Suprapubic skin (tissue), 4 donors: ENCODE results near the gene FADS6. TPM values are rescaled to one million over a fixed set of nuclear protein-coding genes. Genes with fewer than 3 reads are reported as not detected.
"Not testable (repeated sequence)": the region's sequence is repeated elsewhere in the genome, so short reads cannot be mapped to it uniquely, and the experiment has no call there.

Experiments used
- DNase-seq, 2 donors: peaks; one replicate each; pipeline ENCODE4 v3.0.0-alpha.2; 2019; ENCODE audit warnings: low spot score in 2 of 2
- H3K27ac ChIP-seq: fragments of 200-600 bp; sonication (generic); one replicate; pipeline ENCODE4 v1.5.1; 2019
- H3K27me3 ChIP-seq: fragments of 200-600 bp; sonication (generic); one replicate; pipeline ENCODE4 v1.5.1; 2019
- H3K36me3 ChIP-seq: fragments of 200-600 bp; sonication (generic); one replicate; pipeline ENCODE4 v1.5.1; 2019
- H3K4me1 ChIP-seq: fragments of 200-600 bp; sonication (generic); one replicate; pipeline ENCODE4 v1.5.1; 2019
- H3K4me3 ChIP-seq: fragments of 200-600 bp; sonication (generic); one replicate; pipeline ENCODE4 v1.5.1; 2019; ENCODE audit warnings: mild to moderate bottlenecking
- H3K9me3 ChIP-seq: fragments of 200-600 bp; sonication (generic); one replicate; pipeline ENCODE4 v1.5.1; 2019
- CTCF ChIP-seq, 2 donors: fragments of 200-600 bp in 1 of 2; fragments of 450-650 bp in 1 of 2; sonication (generic) in 1 of 2; IDR thresholded peaks; one replicate each; pipeline ENCODE4 v1.5.1; 2016 to 2019; ENCODE audit warnings: antibody characterized with exemption in 2 of 2, mild to moderate bottlenecking in 1 of 2, moderate library complexity in 1 of 2
- EP300 ChIP-seq: sonication (generic); formaldehyde crosslinking; IDR thresholded peaks from one replicate; pipeline ENCODE4 v1.6.1; 2017; ENCODE audit warnings: antibody characterized with exemption
- POLR2A ChIP-seq, 2 donors: fragments of 450-650 bp; IDR thresholded peaks; one replicate each; pipeline ENCODE4 v1.6.1; 2017; ENCODE audit warnings: antibody characterized with exemption in 2 of 2, mild to moderate bottlenecking in 2 of 2, moderate library complexity in 2 of 2
- POLR2AphosphoS5 ChIP-seq, 3 donors: sonication (generic); formaldehyde crosslinking; IDR thresholded peaks; one replicate each; pipeline ENCODE4 v1.6.1; 2017; ENCODE audit warnings: antibody characterized with exemption in 3 of 3
- WGBS: methylation state at CpG from one replicate; pipeline ENCODE4 v1.1.5; 2018; 5-methylcytosine and 5-hydroxymethylcytosine counted together
- total RNA-seq, 4 donors: library from RNA; depleted of rRNA; stranded (reverse); fragments of >200 nt; gene quantifications; one replicate each; pipeline ENCODE4 v1.1.0, GENCODE V29; 2016

FADS6 gene
- total RNA-seq, 4 donors from 2014 or later = 4.9 to 11.6 (median 8.1) TPM

DNA sequence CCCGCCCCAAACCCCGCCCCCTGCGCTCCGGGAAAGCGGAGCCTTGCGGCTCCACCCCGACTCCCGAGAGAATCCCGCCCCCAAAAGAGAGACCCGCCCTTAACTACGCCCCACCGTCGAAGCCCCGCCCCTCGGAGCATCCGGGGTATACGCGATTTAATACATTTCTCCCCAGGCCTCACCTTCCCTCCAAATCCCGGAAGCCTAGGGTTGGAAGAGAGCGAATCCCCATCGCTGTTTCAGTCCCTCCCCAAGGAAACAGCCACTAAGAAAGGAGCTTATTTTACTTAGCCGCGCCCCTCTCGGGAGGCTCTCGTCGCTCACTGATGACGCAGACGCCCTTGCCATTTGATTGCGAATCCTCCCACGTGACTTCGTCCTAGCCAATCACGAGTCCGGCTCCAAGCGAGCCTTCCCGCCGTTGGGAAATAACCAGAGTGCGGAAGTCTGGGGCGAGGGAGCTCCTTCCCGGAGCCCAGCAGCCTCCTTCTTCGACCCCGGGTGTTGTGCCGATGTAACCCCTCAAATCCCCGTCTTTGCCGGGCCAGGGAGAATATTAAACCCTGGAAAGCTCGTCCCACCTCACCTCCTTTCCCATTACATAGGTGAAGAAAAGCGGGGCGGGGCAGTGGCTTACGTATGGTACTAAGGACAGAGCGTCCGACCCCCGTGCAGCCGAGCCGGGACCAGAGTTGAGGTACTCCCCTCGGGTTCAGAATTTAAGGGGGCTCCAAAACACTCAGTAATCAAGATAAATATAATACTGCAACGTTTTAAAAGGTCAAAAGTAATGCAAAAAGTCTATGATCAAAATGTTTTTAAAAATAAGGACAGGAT lies 20.2 kb downstream of the FADS6 start:
- WGBS = under 1% methylated on average over 24 of the region's 55 CpGs
- Histone ChIP-seq H3K36me3 (no peaks in the 10 kb centered on the region), H3K4me3 (peak overlapping the region; percentile 61), H3K27me3 (no peaks in the 10 kb centered on the region), H3K27ac (peak overlapping the region; percentile 87), H3K9me3 (no peaks in the 10 kb centered on the region), H3K4me1 (peaks cover 30% of the 10 kb centered on the region)
- peak; percentile 86 to 99 (median 89) for TF ChIP-seq POLR2AphosphoS5 (IDR thresholded peaks at IDR 0.05)
- TF ChIP-seq EP300 = no peak
- no peak for TF ChIP-seq CTCF (IDR thresholded peaks at IDR 0.05)
- peak; percentile 81 to 95 for TF ChIP-seq POLR2A (IDR thresholded peaks at IDR 0.05)
- DNase-seq = peak; percentile 100

GRCh38 chr17:74872313-74873036 lies 21.0 kb downstream of the FADS6 start, which contains the start of gene FDXR:
Gene FDXR, minus strand, starts transcription at chr17:74872994. Its CDS starts 50 bp downstream, at chr17:74872944.
- H3K27ac ChIP-seq = peak within 1 kb of the TSS; percentile 87
- H3K36me3 ChIP-seq = no peaks in the 10 kb centered on the region
- H3K4me1 ChIP-seq = peaks cover 22% of the 10 kb centered on the region
- 11% methylated on average over 27 of the region's 38 CpGs for WGBS
- H3K9me3 ChIP-seq = no peaks in the 10 kb centered on the region
- DNase-seq = peak in 1 of 2 donors; percentile 59
- TF ChIP-seq POLR2A (IDR thresholded peaks at IDR 0.05) (peak in 1 of 2 donors; percentile 23), POLR2AphosphoS5 (IDR thresholded peaks at IDR 0.05) (no peak)
- H3K4me3 ChIP-seq = peak within 1 kb of the TSS; percentile 61
- H3K27me3 ChIP-seq = no peaks in the 10 kb centered on the region

DNA sequence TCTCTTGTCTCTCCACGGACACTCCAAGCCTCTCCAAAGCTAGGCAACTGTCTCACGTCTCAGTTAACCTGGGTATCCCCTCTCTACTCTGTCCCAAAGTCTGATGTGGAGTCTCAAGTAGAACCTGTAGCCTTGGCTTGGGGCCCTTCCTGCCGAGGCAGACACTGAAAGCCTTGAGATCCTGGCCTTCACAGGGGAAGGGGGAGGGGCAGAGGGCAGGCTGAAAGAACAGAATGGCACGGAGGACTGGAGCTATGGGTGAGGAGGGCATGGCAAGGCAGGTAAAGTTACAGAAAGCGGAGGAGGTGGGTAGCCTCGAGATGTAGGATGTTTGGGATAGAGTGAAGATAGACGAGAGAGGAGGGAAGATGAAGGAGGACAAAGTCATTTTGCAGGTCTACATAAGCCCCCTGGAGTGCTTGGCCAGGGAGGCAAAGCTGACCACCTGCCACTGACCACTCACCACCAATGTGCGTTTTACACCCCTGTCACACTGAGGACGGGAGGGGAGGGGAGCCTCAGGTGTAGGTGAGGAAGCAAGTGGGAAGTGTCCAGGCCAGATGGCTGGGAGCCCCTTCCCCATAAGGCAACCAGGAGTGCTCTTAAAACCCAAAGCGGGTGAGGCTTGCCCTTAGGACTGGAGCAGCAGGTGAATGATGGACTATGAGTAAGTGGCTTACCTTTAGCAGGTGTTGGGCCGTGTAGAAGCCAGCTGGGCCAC lies 21.9 kb downstream of the FADS6 start:
- peak in 1 of 2 donors; percentile 64 for DNase-seq
- H3K4me1 ChIP-seq = peaks cover 21% of the 10 kb centered on the region
- TF ChIP-seq POLR2AphosphoS5 (IDR thresholded peaks at IDR 0.05) (no peak), EP300 (no peak), CTCF (IDR thresholded peaks at IDR 0.05) (no peak), POLR2A (IDR thresholded peaks at IDR 0.05) (no peak)
- no peaks in the 10 kb centered on the region for H3K9me3 ChIP-seq
- WGBS = 77% methylated on average over 11 of the region's 11 CpGs
- H3K27me3 ChIP-seq = no peaks in the 10 kb centered on the region
- H3K4me3 ChIP-seq = peak overlapping the region; percentile 61
- no peak overlapping the region for H3K27ac ChIP-seq
- no peaks in the 10 kb centered on the region for H3K36me3 ChIP-seq

DNA sequence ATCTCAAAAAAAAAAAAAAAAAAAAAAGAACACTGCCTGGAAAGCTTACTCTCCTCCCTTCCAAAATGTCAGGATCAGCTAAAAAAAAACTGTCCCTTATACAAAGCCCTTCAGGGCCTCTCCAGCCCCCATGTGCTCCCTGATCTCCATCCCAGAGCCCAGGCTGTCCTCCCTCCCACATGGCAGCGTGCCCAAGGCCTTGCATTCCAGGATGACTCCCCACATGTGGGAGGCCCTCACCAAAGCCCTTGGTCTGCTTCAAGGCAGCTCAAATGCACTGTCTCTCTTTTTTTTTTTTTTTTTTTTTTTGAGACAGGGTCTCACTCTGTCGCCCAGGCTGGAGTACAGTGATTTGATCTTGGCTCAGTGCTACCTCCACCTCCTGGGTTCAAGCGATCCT lies 22.9 kb downstream of the FADS6 start:
- TF ChIP-seq EP300 (no peak), POLR2AphosphoS5 (IDR thresholded peaks at IDR 0.05) (no peak), POLR2A (IDR thresholded peaks at IDR 0.05) (no peak), CTCF (IDR thresholded peaks at IDR 0.05) (no peak)
- Histone ChIP-seq H3K27me3 (no peaks in the 10 kb centered on the region), H3K9me3 (no peaks in the 10 kb centered on the region), H3K4me3 (no peak overlapping the region), H3K36me3 (peaks cover 5% of the 10 kb centered on the region), H3K4me1 (peaks cover 21% of the 10 kb centered on the region), H3K27ac (no peak overlapping the region)
- 80% methylated on average over 3 of the region's 3 CpGs for WGBS
- DNase-seq = peak in 1 of 2 donors; percentile 67

DNA sequence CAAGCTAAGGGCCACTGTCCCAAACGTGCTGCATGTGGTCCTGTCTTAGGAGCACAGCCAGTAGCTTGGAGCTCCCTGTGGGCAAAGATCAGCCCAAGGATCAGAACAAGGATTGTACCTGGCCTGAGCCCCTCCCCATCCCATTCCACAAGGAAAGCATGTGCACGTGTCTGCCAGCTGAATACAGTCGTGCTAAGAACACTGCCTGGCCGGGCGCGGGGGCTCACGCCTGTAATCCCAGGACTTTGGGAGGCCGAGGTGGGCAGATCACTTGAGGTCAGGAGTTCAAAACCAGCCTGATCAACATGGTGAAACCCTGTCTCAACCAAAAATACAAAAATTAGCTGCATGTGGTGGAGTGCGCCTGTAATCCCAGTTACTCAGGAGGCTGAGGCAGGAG lies 23.4 kb downstream of the FADS6 start:
- DNase-seq = peak in 1 of 2 donors; percentile 59
- not testable (repeated sequence) for H3K36me3 ChIP-seq, H3K4me3 ChIP-seq, H3K27me3 ChIP-seq, H3K27ac ChIP-seq, H3K9me3 ChIP-seq
- peaks cover 21% of the 10 kb centered on the region for H3K4me1 ChIP-seq
- WGBS = 95% methylated on average over 9 of the region's 9 CpGs
